Right hindlimb (tissue), 1 donor: ENCODE results near the gene TOMM40.
"Not testable (repeated sequence)": the region's sequence is repeated elsewhere in the genome, so short reads cannot be mapped to it uniquely, and the experiment has no call there.

Experiments
- DNase-seq: peaks from one replicate; pipeline ENCODE4 v3.0.0-alpha.2; 2018

TOMM40 gene

DNA sequence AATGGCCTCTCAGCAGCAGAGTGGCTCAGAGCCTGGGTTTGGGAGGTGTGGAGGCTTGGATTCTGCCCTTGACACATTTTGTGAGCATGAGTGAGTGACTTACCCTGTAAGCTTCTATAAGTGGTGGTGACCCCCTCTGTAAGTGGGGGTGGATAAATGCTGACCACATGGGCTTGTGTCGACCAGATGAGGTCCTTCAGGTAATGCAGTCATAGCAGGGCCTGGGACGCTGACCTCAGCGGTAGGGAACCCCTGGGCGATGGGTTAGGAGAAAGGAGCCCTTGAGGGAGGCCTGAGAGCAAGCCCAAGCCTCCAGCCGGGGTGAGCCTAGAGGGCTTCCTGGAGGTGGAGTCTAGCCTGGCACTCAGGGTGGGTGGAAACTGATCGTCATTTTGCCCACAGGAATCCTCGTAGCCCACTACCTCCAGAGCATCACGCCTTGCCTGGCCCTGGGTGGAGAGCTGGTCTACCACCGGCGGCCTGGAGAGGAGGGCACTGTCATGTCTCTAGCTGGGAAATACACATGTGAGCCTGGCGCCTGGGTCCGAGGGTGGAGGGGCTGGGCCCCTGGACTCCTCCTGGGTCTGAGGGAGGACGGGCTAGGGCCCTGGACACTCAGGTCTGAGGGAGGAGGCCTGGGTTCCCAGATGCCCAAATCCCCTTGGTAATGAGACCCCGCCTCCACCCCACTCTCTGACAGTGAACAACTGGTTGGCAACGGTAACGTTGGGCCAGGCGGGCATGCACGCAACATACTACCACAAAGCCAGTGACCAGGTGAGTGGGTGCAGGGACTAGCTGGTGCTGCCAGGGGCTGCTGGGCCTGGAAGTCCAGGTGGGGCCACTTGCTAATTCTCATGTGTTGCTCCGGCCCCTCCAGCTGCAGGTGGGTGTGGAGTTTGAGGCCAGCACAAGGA is 9.5 kb downstream of the TOMM40 start:
- no peak for DNase-seq

- DNase-seq = no peak
Measured at GRCh38 chr19:44903216-44903601, 12.2 kb downstream of the TOMM40 start.

DNA sequence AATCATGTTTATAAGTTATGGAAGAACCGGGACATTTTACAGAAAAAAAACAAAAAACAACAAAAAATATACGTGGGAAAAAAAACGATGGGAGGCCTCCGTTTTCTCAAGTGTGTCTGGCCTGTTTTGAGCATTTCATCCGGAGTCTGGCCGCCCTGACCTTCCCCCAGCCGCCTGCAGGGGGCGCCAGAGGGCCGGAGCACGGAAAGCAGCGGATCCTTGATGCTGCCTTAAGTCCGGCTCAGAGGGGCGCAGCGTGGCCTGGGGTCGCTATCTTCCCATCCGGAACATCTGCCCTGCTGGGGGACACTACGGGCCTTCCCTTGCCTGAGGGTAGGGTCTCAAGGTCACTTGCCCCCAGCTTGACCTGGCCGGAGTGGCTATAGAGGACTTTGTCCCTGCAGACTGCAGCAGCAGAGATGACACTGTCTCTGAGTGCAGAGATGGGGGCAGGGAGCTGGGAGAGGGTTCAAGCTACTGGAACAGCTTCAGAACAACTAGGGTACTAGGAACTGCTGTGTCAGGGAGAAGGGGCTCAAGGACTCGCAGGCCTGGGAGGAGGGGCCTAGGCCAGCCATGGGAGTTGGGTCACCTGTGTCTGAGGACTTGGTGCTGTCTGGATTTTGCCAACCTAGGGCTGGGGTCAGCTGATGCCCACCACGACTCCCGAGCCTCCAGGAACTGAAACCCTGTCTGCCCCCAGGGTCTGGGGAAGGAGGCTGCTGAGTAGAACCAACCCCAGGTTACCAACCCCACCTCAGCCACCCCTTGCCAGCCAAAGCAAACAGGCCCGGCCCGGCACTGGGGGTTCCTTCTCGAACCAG is 12.8 kb downstream of the TOMM40 start:
- peak; percentile 85 for DNase-seq

- DNase-seq = no peak
Measured at GRCh38 chr19:44904426-44904994, 13.5 kb downstream of the TOMM40 start.

DNA sequence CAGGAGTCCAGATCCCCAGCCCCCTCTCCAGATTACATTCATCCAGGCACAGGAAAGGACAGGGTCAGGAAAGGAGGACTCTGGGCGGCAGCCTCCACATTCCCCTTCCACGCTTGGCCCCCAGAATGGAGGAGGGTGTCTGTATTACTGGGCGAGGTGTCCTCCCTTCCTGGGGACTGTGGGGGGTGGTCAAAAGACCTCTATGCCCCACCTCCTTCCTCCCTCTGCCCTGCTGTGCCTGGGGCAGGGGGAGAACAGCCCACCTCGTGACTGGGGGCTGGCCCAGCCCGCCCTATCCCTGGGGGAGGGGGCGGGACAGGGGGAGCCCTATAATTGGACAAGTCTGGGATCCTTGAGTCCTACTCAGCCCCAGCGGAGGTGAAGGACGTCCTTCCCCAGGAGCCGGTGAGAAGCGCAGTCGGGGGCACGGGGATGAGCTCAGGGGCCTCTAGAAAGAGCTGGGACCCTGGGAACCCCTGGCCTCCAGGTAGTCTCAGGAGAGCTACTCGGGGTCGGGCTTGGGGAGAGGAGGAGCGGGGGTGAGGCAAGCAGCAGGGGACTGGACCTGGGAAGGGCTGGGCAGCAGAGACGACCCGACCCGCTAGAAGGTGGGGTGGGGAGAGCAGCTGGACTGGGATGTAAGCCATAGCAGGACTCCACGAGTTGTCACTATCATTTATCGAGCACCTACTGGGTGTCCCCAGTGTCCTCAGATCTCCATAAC is 14.5 kb downstream of the TOMM40 start, which contains the start of gene APOE:
APOE (plus strand) TSS at position 360 of the 724 bp plus-strand sequence. CDS start 829 bp downstream, outside the sequence.
- no peak for DNase-seq

DNA sequence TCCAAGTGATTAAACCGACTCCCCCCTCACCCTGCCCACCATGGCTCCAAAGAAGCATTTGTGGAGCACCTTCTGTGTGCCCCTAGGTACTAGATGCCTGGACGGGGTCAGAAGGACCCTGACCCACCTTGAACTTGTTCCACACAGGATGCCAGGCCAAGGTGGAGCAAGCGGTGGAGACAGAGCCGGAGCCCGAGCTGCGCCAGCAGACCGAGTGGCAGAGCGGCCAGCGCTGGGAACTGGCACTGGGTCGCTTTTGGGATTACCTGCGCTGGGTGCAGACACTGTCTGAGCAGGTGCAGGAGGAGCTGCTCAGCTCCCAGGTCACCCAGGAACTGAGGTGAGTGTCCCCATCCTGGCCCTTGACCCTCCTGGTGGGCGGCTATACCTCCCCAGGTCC is 16.6 kb downstream of the TOMM40 start:
- no peak for DNase-seq

GRCh38 chr19:44908074-44908835 is 17.2 kb downstream of the TOMM40 start:
- DNase-seq = no peak

DNA sequence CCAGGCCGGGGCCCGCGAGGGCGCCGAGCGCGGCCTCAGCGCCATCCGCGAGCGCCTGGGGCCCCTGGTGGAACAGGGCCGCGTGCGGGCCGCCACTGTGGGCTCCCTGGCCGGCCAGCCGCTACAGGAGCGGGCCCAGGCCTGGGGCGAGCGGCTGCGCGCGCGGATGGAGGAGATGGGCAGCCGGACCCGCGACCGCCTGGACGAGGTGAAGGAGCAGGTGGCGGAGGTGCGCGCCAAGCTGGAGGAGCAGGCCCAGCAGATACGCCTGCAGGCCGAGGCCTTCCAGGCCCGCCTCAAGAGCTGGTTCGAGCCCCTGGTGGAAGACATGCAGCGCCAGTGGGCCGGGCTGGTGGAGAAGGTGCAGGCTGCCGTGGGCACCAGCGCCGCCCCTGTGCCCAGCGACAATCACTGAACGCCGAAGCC is 17.8 kb downstream of the TOMM40 start:
- DNase-seq = no peak

DNA sequence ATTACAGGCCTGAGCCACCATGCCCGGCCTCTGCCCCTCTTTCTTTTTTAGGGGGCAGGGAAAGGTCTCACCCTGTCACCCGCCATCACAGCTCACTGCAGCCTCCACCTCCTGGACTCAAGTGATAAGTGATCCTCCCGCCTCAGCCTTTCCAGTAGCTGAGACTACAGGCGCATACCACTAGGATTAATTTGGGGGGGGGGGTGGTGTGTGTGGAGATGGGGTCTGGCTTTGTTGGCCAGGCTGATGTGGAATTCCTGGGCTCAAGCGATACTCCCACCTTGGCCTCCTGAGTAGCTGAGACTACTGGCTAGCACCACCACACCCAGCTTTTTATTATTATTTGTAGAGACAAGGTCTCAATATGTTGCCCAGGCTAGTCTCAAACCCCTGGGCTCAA is 18.7 kb downstream of the TOMM40 start:
- DNase-seq = no peak

DNA sequence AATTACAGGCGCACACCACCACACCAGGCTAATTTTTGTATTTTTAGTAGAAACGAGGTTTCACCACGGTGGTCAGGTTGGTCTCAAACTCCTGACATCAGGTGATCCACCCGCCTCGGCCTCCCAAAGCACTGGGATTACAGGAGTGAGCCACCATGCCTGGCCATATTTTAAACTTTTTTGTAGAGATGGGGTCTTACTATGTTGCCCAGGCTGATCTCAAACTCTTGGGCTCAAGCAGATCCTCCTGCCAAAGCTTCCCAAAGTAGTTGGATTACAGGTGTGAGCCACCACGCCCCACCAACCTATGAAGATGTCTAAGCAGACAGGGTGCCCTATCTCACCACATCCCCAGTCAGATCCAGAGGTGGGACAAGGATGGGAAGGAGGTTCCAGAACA is 20.8 kb downstream of the TOMM40 start:
- DNase-seq = not testable (repeated sequence)

DNA sequence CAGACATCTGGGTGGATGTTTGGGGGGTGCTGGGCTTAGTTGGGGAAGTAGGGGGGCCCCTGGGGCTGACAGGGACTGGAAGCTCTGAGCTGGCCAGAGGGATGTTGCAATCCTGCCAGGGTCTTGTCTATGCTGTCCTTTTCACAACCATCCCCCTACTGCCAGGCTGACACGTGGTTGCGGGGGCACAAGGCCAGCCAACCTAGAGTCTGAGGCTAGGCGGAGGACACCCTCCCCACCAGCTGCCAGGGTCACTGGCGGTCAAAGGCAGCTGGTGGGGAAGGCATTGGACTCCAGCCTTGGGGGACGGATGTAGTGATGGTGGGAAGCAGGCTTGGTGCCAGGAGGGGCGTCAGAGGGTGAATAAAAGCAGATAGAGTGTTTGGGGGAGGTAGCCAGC is 21.8 kb downstream of the TOMM40 start:
- peak; percentile 84 for DNase-seq

DNA sequence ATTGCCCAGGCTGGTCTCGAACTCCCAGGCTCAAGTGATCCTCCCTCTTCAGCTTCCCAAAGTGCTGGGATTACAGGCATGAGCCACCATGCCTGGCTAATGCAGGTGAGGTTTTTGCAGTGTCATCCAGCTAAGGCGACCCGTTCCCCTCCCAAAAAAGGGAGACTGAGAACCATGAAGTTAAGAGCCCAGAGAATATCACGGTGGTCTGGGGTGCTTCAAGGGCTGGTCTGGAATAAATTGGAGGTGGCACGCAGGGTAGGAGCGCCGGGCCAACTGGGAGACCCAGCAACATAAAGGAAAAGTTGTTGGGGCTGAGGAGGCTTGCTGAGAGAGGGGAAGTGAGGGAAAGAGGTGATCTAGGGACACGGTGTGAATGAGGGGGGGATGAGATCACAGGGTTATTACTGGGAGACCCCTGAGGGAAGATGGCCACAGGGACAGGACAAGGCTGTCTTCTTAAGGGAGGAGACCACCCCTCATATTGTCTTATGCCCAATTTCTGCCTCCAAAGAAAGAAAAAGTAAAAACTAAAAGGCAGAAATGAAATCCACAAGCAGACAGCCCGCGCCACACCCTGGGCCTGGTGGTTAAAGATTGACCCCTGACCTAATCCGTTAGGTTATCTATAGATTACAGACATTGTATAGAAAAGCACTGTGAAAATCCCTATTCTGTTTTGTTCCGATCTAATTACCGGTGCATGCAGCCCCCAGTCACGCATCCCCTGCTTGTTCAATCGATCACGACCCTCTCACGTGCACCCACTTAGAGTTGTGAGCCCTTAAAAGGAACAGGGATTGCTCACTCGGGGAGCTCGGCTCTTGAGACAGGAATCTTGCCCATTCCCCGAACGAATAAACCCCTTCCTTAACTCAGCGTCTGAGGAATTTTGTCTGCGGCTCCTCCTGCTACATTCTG is 22.7 kb downstream of the TOMM40 start:
- DNase-seq = not testable (repeated sequence)

- peak; percentile 95 for DNase-seq
Measured at GRCh38 chr19:44914433-44915206, 23.6 kb downstream of the TOMM40 start, which contains the start of gene APOC1. Gene APOC1, plus strand, starts transcription at chr19:44914608. Its CDS starts 284 bp downstream, at chr19:44914892.

DNA sequence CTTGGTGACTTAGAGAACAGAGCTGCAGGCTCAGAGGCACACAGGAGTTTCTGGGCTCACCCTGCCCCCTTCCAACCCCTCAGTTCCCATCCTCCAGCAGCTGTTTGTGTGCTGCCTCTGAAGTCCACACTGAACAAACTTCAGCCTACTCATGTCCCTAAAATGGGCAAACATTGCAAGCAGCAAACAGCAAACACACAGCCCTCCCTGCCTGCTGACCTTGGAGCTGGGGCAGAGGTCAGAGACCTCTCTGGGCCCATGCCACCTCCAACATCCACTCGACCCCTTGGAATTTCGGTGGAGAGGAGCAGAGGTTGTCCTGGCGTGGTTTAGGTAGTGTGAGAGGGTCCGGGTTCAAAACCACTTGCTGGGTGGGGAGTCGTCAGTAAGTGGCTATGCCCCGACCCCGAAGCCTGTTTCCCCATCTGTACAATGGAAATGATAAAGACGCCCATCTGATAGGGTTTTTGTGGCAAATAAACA is 33.2 kb downstream of the TOMM40 start:
- no peak for DNase-seq

DNA sequence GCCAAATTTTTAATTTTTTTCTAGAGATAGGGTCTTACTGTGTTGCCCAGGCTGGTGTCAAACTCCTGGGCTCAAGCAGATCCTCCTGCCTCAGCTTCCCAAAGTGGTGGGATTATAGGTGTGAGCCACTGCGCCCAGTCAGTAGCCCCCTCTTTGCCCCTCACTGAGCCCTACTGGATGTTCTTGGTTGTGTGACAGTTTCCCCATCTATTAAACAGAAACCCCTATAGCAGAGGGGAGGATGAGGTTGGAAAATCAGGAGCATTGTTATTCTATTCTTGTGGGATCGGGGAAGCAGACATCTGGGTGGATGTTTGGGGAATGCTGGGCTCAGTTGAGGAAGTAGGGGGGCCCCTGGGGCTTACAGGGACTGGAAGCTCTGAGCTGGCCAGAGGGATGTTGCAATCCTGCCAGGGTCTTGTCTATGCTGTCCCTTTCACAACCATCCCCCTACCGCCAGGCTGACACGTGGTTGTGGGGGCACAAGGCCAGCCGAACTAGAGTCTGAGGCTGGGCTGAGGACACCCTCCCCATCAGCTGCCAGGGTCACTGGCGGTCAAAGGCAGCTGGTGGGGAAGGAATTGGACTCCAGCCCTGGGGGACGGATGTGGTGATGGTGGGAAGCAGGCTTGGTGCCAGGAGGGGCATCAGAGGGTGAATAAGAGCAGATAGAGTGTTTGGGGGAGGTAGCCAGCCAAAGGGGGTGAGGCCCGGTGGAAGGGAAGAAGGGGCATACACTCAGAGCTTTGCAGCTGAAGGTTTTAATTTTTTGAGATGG is 34.2 kb downstream of the TOMM40 start:
- peak; percentile 87 for DNase-seq

- DNase-seq = not testable (repeated sequence)
Measured at GRCh38 chr19:44926245-44927077, 35.4 kb downstream of the TOMM40 start.

DNA sequence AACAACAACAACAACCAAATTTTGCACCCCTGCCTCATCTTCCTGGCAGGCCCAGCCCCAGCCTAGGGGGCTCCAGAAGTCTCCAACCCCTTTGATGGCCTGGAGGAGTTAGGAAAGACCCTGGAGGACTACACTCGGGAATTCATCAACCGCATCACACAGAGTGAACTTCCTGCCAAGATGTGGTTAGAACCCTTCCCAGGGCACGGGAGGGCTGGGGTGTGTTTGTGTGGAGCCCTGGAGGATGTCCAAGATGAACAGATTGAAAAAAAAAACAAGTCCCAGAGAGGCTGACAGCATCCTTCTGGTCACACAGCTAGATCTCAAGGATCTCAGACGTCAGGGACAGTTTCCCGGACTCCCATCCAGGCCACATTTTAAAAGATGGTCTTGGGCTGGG is 36.7 kb downstream of the TOMM40 start:
- DNase-seq = no peak

DNA sequence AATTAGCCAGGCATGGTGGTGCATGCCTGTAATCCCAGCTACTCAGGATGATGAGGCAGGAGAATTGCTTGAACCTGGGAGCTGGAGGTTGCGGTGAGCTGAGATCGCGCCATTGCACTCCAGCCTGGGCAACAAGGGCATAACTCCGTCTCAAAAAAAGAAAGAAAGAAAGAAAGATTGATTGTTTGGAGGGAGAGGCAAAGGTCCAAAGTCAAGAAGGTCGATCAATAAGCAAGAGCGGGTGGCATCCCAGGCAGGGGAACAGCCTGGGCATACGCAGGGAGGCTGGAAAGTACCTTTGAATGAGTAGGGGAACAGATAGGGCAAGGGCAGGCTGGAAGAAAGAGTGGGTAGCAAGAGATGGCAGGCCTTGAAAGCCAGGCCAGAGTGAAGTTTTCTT is 39.0 kb downstream of the TOMM40 start:
- no peak for DNase-seq
